MM.1S (cell line): ENCODE results near the gene MOBP.

Experiments
- DNase-seq: peaks from one replicate; pipeline ENCODE4 v3.0.0-alpha.2; 2015
- H2AFZ ChIP-seq: fragments of 300-600 bp; sonication (generic); 2 replicates; pipeline ENCODE4 v1.6.0; 2016; ENCODE audit warnings: antibody characterized with exemption, low read length
- H3F3A ChIP-seq: fragments of 300-600 bp; sonication (generic); 2 replicates; pipeline ENCODE4 v1.6.1; 2016; ENCODE audit warnings: mild to moderate bottlenecking, antibody characterized with exemption, low read length, moderate library complexity, mixed read lengths; ENCODE audit not compliant: insufficient read depth
- H3K27ac ChIP-seq: fragments of 300-600 bp; sonication (generic); 2 replicates; pipeline ENCODE4 v1.5.1; 2016; ENCODE audit warnings: mild to moderate bottlenecking, low read length
- H3K27me3 ChIP-seq: fragments of 300-600 bp; sonication (generic); replicated peaks from 2 replicates; pipeline ENCODE4 v1.6.0; 2016; ENCODE audit warnings: low read length; ENCODE audit not compliant: insufficient read depth
- H3K36me3 ChIP-seq: fragments of 300-600 bp; sonication (generic); replicated peaks from 2 replicates; pipeline ENCODE4 v1.6.1; 2016; ENCODE audit warnings: mild to moderate bottlenecking, low read length, mixed read lengths; ENCODE audit not compliant: insufficient read depth
- H3K4me1 ChIP-seq: fragments of 300-600 bp; sonication (generic); 2 replicates; pipeline ENCODE4 v1.6.1; 2016; ENCODE audit warnings: low read length, mixed read lengths
- H3K4me2 ChIP-seq: fragments of 300-600 bp; sonication (generic); 2 replicates; pipeline ENCODE4 v1.6.0; 2016; ENCODE audit warnings: low read depth, low read length
- H3K4me3 ChIP-seq: fragments of 300-600 bp; sonication (generic); 2 replicates; pipeline ENCODE4 v1.5.1; 2016; ENCODE audit warnings: low read length, mixed read lengths
- H3K79me2 ChIP-seq: fragments of 300-600 bp; sonication (generic); 2 replicates; pipeline ENCODE4 v1.6.1; 2016; ENCODE audit warnings: mixed run types, low read length, mixed read lengths
- H3K9ac ChIP-seq: fragments of 300-600 bp; sonication (generic); 2 replicates; pipeline ENCODE4 v1.6.1; 2016; ENCODE audit warnings: low read length, mixed read lengths
- H3K9me2 ChIP-seq: fragments of 300-600 bp; sonication (generic); replicated peaks from 2 replicates; pipeline ENCODE4 v1.6.1; 2016; ENCODE audit warnings: mild to moderate bottlenecking, low read length, mixed read lengths; ENCODE audit not compliant: insufficient read depth
- H3K9me3 ChIP-seq: fragments of 300-600 bp; sonication (generic); replicated peaks from 2 replicates; pipeline ENCODE4 v1.6.1; 2016; ENCODE audit warnings: mild to moderate bottlenecking, low read length, mixed read lengths; ENCODE audit not compliant: insufficient read depth
- H4K20me1 ChIP-seq: fragments of 300-600 bp; sonication (generic); 2 replicates; pipeline ENCODE4 v1.6.1; 2016; ENCODE audit warnings: mild to moderate bottlenecking, low read length, moderate library complexity, mixed read lengths; ENCODE audit not compliant: insufficient read depth
- EZH2 ChIP-seq: fragments of 300-600 bp; sonication (generic); optimal IDR thresholded peaks from 2 replicates; pipeline ENCODE3; 2017; ENCODE audit warnings: low read depth, mild to moderate bottlenecking, antibody characterized with exemption, low read length, mixed read lengths
- EZH2phosphoT487 ChIP-seq: fragments of 300-600 bp; sonication (generic); IDR thresholded peaks from 2 replicates; pipeline ENCODE4 v1.6.1; 2018; ENCODE audit warnings: antibody characterized with exemption, low read length
- TF ChIP-seq, protein P1 (sequence below): fragments of 300-600 bp; sonication (generic); IDR thresholded peaks from 2 replicates; pipeline ENCODE4 v1.5.1; 2016; ENCODE audit warnings: antibody characterized with exemption, low read length, mixed read lengths

The MOBP gene

DNA sequence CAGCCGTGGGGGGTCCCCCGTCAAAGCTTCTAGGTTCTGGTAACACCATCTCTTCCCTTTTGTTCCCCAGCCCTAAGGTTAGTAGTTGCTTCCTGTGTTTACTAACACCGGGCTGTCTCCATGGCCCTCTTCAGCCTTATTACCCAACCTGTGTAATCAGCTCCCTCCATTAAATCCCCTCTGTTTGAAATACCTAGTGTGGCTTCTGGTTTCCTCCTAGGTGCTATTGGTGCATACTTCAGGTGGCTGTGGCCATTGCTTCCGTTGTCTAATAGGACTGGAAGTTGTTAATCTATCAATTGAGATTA is 35.3 kb downstream of the MOBP start:
- no peak for DNase-seq

DNA sequence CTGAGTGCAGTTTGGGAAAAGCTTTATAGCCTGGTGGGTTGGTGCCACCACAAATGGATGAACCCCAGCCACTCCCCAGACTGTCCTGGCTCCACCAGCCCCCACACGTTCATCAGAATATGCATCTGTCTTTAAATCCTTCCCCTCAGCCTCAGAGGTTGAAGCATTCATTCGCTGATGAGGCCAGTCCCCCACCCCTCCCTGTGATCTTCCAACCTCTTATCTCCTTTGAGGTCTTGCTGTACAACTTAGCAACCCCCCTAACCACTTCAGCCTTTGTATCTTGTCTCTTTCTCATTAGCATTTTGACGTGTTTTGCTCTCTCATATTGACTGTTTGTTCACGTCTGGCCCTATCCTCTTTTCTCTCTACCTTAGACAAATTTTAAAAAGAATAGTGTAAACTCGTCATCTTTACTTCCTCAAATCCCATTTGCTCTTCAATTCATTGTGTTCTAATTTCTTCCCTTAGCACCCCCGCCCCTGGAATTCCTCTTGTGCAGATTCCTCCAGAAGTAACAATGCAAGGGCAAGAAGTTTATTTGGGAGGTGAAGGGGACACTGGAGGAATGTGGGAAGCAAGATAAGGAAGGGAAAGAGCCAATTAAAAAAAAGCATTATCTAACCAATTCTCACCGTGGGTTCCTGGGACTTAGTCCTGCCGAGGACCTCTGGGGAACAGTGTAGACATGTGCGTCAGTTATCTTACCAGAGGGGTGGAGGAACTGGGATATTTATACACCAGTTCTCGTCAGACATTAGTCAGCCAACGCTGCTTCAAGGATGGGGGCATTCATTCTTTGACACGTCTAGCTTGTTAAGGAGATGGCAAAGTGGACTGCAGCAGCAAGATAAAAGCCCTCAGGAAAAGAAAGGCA is 38.6 kb downstream of the MOBP start:
- Histone ChIP-seq H3K27ac (no peak overlapping the region), H4K20me1 (no peaks in the 10 kb centered on the region), H2AFZ (no peak overlapping the region), H3K79me2 (no peaks in the 10 kb centered on the region), H3K9me3 (no peaks in the 10 kb centered on the region), H3K9ac (no peak overlapping the region), H3F3A (no peaks in the 10 kb centered on the region), H3K4me3 (no peak overlapping the region), H3K36me3 (no peaks in the 10 kb centered on the region), H3K4me1 (no peaks in the 10 kb centered on the region), H3K9me2 (no peaks in the 10 kb centered on the region), H3K27me3 (no peaks in the 10 kb centered on the region), H3K4me2 (no peak overlapping the region)
- TF ChIP-seq, protein P1, sequence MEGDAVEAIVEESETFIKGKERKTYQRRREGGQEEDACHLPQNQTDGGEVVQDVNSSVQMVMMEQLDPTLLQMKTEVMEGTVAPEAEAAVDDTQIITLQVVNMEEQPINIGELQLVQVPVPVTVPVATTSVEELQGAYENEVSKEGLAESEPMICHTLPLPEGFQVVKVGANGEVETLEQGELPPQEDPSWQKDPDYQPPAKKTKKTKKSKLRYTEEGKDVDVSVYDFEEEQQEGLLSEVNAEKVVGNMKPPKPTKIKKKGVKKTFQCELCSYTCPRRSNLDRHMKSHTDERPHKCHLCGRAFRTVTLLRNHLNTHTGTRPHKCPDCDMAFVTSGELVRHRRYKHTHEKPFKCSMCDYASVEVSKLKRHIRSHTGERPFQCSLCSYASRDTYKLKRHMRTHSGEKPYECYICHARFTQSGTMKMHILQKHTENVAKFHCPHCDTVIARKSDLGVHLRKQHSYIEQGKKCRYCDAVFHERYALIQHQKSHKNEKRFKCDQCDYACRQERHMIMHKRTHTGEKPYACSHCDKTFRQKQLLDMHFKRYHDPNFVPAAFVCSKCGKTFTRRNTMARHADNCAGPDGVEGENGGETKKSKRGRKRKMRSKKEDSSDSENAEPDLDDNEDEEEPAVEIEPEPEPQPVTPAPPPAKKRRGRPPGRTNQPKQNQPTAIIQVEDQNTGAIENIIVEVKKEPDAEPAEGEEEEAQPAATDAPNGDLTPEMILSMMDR, result no peak
- TF ChIP-seq EZH2 (no peak), EZH2phosphoT487 (no peak)
- no peak for DNase-seq

More for the DNA sequence above, 35.3 kb downstream of the MOBP start:
- H3K36me3 ChIP-seq, result no peaks in the 10 kb centered on the region
- no peak overlapping the region for H3K27ac ChIP-seq
- H3K4me1 ChIP-seq, result no peaks in the 10 kb centered on the region
- H4K20me1 ChIP-seq, result no peaks in the 10 kb centered on the region
- H3K9me2 ChIP-seq, result no peaks in the 10 kb centered on the region
- no peaks in the 10 kb centered on the region for H3K27me3 ChIP-seq
- H3K4me3 ChIP-seq, result no peak overlapping the region
- no peak overlapping the region for H2AFZ ChIP-seq
- H3K79me2 ChIP-seq, result no peaks in the 10 kb centered on the region
- no peak overlapping the region for H3K9ac ChIP-seq
- TF ChIP-seq EZH2phosphoT487 (no peak), EZH2 (no peak)
- TF ChIP-seq, protein P1, result no peak
- H3K4me2 ChIP-seq, result no peak overlapping the region
- H3K9me3 ChIP-seq, result no peaks in the 10 kb centered on the region
- H3F3A ChIP-seq, result no peaks in the 10 kb centered on the region

DNA sequence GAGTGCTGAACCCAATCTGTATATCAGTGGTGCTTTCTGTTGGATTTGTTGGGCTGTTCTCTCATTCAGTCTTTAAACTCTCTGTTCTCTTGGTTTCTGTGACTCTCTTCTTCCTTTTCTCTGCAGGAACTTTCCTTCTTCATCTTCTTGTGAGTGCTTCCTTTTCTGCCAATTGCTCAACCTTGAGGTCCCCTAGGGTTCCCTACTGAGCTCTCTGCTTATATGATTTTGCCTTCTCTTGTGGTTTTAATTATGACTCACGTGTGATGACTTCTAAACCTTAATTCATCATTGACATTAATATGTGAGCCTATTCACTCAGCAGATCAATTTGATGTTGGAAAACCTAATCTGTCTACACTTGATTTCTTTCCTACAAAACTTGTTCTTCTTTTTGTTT is 39.4 kb downstream of the MOBP start:
- H3F3A ChIP-seq, result no peaks in the 10 kb centered on the region
- no peak overlapping the region for H3K9ac ChIP-seq
- H3K4me2 ChIP-seq, result no peak overlapping the region
- H3K9me2 ChIP-seq, result no peaks in the 10 kb centered on the region
- no peak for TF ChIP-seq EZH2
- TF ChIP-seq, protein P1, result no peak
- TF ChIP-seq EZH2phosphoT487, result no peak
- H3K4me3 ChIP-seq, result no peak overlapping the region
- H3K79me2 ChIP-seq, result no peaks in the 10 kb centered on the region
- no peak for DNase-seq
- no peaks in the 10 kb centered on the region for H4K20me1 ChIP-seq
- no peaks in the 10 kb centered on the region for H3K9me3 ChIP-seq
- no peaks in the 10 kb centered on the region for H3K27me3 ChIP-seq
- H3K36me3 ChIP-seq, result no peaks in the 10 kb centered on the region
- H3K27ac ChIP-seq, result no peak overlapping the region
- no peaks in the 10 kb centered on the region for H3K4me1 ChIP-seq
- no peak overlapping the region for H2AFZ ChIP-seq
